ENCODE results near the gene C1QL4.

C1QL4 gene

DNA sequence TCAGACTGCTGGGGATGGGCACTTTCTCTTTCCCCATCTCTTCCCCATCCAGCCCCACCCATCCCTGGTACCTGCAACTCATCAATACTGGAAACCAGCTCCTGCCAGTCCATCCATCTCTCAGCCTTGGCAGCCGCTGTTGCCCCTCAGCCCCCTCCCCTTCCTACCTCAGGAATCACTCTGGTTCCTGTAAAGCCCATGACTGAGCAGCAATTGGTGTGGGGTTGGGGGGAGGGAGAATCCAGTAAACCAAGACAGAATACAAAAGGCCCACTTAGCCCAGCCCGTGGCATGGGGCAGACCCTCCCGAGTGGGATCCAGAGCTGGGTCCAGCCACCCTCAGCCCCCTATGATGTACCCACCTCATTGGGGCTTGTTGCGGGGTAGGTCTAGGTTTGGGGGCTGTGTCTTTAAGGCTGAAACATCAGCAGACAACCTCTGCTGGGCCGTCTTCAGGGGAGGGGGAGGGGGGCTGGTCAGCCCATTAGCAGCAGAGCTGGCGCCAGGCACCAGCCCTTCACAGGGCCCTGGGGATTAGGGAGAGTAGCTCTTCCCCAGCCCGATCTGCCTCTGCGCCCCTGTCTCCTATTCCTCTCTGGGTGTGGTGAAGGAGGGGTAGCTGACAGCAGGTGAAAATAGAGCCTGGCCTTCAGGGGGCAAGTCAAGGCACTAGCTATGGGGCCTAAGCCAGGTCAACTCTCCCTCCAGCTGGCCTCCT is 42.7 kb downstream of the C1QL4 start:
- TF ChIP-seq POLR2AphosphoS5 (IDR thresholded peaks at IDR 0.05; ENCODE audit: low read depth) (no peak), GABPA (IDR thresholded peaks at IDR 0.05; ENCODE audit: low read depth) (no peak), SPI1 (IDR thresholded peaks at IDR 0.05; ENCODE audit: borderline replicate concordance, low read depth) (no peak)
- TF ChIP-seq, protein P1, sequence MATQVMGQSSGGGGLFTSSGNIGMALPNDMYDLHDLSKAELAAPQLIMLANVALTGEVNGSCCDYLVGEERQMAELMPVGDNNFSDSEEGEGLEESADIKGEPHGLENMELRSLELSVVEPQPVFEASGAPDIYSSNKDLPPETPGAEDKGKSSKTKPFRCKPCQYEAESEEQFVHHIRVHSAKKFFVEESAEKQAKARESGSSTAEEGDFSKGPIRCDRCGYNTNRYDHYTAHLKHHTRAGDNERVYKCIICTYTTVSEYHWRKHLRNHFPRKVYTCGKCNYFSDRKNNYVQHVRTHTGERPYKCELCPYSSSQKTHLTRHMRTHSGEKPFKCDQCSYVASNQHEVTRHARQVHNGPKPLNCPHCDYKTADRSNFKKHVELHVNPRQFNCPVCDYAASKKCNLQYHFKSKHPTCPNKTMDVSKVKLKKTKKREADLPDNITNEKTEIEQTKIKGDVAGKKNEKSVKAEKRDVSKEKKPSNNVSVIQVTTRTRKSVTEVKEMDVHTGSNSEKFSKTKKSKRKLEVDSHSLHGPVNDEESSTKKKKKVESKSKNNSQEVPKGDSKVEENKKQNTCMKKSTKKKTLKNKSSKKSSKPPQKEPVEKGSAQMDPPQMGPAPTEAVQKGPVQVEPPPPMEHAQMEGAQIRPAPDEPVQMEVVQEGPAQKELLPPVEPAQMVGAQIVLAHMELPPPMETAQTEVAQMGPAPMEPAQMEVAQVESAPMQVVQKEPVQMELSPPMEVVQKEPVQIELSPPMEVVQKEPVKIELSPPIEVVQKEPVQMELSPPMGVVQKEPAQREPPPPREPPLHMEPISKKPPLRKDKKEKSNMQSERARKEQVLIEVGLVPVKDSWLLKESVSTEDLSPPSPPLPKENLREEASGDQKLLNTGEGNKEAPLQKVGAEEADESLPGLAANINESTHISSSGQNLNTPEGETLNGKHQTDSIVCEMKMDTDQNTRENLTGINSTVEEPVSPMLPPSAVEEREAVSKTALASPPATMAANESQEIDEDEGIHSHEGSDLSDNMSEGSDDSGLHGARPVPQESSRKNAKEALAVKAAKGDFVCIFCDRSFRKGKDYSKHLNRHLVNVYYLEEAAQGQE (IDR thresholded peaks at IDR 0.05; ENCODE audit: insufficient replicate concordance, low read depth) = no peak
- TF ChIP-seq, protein P2, sequence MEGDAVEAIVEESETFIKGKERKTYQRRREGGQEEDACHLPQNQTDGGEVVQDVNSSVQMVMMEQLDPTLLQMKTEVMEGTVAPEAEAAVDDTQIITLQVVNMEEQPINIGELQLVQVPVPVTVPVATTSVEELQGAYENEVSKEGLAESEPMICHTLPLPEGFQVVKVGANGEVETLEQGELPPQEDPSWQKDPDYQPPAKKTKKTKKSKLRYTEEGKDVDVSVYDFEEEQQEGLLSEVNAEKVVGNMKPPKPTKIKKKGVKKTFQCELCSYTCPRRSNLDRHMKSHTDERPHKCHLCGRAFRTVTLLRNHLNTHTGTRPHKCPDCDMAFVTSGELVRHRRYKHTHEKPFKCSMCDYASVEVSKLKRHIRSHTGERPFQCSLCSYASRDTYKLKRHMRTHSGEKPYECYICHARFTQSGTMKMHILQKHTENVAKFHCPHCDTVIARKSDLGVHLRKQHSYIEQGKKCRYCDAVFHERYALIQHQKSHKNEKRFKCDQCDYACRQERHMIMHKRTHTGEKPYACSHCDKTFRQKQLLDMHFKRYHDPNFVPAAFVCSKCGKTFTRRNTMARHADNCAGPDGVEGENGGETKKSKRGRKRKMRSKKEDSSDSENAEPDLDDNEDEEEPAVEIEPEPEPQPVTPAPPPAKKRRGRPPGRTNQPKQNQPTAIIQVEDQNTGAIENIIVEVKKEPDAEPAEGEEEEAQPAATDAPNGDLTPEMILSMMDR (IDR thresholded peaks at IDR 0.05; ENCODE audit: insufficient read depth, low read length) = no peak
- Histone ChIP-seq H3K4me3 (replicated peaks; ENCODE audit: insufficient read depth, low read length) (no peak overlapping the region), H3K27me3 (ENCODE audit: insufficient read depth, poor library complexity, severe bottlenecking) (peaks cover 43% of the 10 kb centered on the region), H3K27ac (replicated peaks) (no peak overlapping the region)
- no peak for DNase-seq (ENCODE audit: low read depth in 1 of 2, low spot score in 1 of 2)

DNA sequence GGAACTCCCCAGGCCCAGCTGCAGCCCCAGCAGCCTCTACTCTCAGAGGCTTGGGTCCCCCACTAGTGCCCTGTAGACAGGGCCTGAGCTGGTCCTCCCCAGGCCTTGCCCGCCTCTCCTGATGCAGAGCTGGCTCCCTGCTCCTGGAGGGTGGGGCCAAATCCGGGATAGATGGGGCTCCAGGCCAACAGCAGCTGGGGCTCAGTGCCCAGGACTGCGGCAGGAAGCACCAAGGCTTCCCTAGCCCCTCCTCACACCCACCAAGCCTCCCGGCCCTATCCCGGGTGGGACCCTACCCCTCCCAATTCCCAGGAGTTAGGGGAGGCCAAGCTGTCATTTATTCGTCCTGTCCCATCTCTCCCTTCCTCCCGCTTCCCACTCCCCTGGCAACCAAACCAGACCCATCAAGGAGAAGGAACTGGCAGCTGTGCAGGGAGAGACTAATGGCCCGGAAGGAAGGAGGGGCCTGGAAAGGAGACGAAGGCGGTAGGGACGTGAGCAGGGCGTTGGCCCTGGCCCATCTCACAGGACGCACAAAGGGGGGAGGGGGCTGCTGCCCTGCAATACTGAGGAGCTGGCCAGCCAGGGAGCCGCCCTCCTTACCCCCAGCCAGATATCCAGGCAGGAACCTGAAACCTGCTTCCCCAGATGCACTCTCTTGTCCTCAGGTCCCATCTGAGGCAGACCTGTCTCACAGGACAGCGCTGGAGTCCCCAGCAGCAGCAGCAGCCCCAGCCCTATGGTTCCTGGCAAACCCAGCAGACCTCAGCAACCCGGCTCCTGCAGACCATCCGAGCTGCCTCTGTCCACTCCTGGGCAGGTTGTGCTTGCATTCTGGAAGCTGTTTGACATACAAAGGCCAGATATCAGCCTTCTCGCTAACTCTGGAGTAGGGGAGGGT is 43.7 kb downstream of the C1QL4 start:
- H3K27ac ChIP-seq (replicated peaks) = no peak overlapping the region
- TF ChIP-seq GABPA (IDR thresholded peaks at IDR 0.05; ENCODE audit: low read depth) (no peak), SPI1 (IDR thresholded peaks at IDR 0.05; ENCODE audit: borderline replicate concordance, low read depth) (no peak), POLR2AphosphoS5 (IDR thresholded peaks at IDR 0.05; ENCODE audit: low read depth) (no peak)
- TF ChIP-seq, protein P1 (IDR thresholded peaks at IDR 0.05; ENCODE audit: insufficient replicate concordance, low read depth) = no peak
- TF ChIP-seq, protein P2 (IDR thresholded peaks at IDR 0.05; ENCODE audit: insufficient read depth, low read length) = no peak
- DNase-seq (ENCODE audit: low read depth in 1 of 2, low spot score in 1 of 2) = no peak
- H3K27me3 ChIP-seq (ENCODE audit: insufficient read depth, poor library complexity, severe bottlenecking) = peaks cover 41% of the 10 kb centered on the region
- no peak overlapping the region for H3K4me3 ChIP-seq (replicated peaks; ENCODE audit: insufficient read depth, low read length)

DNA sequence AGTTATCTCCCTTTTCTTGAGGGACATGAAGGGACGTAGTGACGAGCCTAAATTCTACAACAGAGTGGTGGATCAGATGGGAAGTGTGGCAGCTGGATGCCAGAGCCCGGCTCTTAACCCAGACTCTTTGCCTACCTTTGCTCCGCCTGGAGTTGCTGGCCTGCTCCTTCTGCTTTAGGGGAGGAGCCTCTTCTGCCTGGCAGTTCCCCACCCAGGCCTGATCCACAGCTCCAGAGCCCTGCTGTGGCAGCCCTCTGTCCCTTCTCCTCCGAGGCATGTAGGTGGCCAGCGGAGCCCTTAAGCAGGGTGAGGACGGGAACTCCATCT is 44.3 kb downstream of the C1QL4 start:
- H3K27ac ChIP-seq (replicated peaks) = no peak overlapping the region
- TF ChIP-seq, protein P2 (IDR thresholded peaks at IDR 0.05; ENCODE audit: insufficient read depth, low read length) = no peak
- TF ChIP-seq SPI1 (IDR thresholded peaks at IDR 0.05; ENCODE audit: borderline replicate concordance, low read depth) = no peak
- no peak for TF ChIP-seq POLR2AphosphoS5 (IDR thresholded peaks at IDR 0.05; ENCODE audit: low read depth)
- TF ChIP-seq GABPA (IDR thresholded peaks at IDR 0.05; ENCODE audit: low read depth) = no peak
- TF ChIP-seq, protein P1 (IDR thresholded peaks at IDR 0.05; ENCODE audit: insufficient replicate concordance, low read depth) = no peak
- no peak overlapping the region for H3K4me3 ChIP-seq (replicated peaks; ENCODE audit: insufficient read depth, low read length)
- H3K27me3 ChIP-seq (ENCODE audit: insufficient read depth, poor library complexity, severe bottlenecking) = peaks cover 38% of the 10 kb centered on the region
- DNase-seq (ENCODE audit: low read depth in 1 of 2, low spot score in 1 of 2) = no peak
